ENCODE data around the gene TRIM2.
"Not testable (repeated sequence)": the region's sequence is repeated elsewhere in the genome, so short reads cannot be mapped to it uniquely, and the experiment has no call there.

The TRIM2 gene

GRCh38 chr4:153204247-153204671, at the start of gene TRIM2:
Gene TRIM2 (plus strand): TSS chr4:153204443. CDS start chr4:153204531, 88 bp downstream.
- no peak for DNase-seq

GRCh38 chr4:153155686-153156085, 48.6 kb upstream of the TRIM2 start:
- no peak for DNase-seq

- DNase-seq: no peak
Observed at GRCh38 chr4:153156263-153156662, 48.0 kb upstream of the TRIM2 start.

DNA sequence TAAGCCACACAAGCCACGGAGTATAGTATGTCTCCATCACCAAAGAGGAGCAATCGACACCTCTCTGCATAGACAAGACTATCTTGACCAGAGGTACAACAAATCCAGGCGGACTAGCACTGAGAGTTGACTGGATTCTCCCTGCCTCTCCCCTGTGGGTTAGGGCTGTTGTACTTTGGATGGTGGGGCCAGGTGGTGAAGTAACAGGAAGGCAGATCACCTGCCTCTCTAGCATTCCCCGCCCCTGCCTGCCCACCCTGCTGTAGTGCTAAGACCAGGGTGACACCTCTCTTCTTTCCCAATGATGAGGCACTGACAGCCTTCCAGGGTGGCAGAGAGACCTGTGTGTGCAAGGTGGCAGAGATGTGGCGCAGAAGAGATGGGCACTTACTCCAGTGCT, 47.5 kb upstream of the TRIM2 start:
- no peak for DNase-seq

DNA sequence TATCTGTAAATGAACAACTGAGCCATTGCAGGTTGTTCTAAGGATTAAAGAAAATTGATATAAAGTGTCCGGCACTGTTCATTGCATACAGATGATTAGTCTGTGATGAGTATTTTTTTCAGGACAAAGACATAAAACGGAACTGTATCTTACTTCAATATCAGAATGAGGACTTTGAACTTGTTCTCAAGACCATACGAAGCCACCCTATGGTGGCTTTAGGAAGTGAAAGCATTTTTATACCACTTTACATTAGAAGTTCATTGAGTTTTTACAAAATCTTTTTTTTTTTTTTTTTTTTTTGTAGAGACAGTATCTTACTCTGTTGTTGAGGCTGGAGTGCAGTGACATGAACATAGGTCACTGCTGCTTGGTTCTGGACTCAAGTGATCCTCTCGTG, 45.2 kb upstream of the TRIM2 start:
- no peak for DNase-seq

GRCh38 chr4:153159728-153160221, 44.5 kb upstream of the TRIM2 start:
- no peak for DNase-seq

GRCh38 chr4:153160821-153161220, 43.4 kb upstream of the TRIM2 start:
- no peak for DNase-seq

DNA sequence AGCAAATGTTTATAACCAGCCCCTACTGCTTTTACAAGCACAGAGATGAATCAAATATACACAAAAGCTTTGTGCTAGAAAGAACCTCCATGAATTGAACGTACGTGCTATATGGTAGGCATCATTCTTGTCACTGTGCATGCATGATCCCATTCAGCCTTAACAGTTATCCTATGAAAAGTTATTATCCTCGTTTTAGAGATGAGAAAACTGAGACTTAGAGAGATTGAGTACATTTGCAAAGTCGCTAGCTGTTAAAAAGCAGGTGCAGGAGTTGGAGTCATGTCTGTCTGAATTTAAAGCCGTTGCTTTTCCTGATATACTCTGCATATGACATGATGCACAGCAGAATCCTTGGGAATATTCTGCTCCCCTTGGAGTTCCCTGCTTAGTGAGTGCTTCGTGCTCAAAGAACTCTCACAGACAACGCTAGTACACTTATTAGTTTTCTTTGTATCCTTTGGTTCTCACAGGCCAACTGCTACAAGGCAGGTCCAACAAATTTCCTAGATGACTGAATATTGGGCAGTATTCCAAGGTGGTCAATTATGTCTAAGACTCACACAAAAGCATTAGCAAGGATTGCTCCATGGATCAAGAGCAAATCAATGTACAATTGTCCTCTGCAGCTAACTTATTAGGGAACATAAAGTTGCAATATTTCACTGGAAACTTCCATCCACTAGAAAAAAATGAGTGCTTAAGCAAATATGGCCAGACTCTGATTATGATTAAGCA, 42.8 kb upstream of the TRIM2 start:
- no peak for DNase-seq

DNA sequence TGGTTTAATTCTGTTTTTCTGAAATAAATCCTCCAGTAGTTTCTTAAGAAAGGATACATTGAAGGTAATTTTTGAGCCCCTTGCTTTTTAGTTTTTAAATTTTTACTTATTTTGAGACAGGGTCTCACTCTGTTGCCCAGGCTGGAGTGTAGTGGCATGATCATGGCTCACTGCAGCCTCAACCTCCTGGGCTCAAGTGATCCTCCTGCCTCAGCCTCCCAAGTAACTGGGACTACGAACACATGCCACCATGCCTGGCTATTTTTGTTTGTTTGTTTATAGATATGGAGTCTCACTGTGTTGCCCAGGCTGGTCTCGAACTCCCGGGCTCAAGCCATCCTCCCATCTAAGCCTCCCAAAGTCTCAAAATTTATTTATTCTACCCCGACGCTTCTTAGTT, 39.0 kb upstream of the TRIM2 start:
- not testable (repeated sequence) for DNase-seq

DNA sequence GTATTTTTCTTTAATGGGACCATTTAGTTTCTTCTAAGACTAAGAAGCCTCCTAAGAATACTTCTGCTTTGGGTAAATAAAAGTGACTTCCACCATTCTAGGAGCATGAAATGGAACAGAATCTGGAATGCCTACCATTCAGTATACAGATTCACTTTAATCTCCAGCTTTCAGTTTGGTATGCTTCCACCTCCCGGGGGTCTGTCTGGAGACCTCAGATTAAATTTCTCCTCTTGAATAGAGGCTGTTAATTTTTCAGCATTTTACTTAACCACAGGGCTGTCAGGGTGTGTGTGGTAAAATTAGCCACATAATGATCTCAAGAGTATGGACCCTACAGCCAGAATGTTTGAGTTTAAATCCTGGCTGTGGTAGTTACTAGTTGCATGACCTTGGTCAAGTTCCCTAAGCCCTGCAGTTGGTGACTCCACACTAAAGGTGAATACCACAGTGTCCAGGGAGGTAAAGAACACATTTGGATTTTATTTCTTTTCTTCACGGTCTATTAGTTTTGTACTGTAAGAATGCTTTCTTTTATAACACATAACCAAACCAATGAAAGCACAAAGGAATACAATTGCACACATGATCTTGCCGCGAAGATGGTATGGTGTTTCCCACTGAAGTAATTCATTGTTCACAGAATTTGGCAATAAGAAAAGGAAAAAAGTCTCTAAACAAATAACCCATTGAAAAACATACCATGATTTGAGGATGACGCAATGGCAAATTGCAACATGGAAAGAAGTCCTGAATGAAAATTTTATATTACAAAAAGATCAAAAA, 37.3 kb upstream of the TRIM2 start:
- DNase-seq: no peak

DNA sequence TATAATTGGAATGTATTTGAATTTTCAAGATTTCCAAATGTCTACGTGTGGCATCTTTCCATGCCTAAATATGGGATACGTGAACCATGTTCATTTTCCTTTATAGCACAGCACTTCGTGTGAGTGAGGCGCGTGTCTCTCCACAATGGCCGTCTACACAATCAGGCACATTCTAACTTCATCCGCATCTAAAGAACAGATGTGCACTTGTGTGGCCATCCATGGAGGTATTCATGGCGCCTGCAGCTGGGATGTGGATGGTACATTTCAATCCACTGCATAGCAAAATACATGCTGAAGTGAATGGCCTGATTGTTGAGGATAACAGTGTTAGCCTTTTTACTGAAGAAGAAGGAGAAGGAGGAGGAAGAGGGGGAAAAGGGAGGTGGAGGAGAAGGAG, 34.5 kb upstream of the TRIM2 start:
- DNase-seq: no peak

GRCh38 chr4:153170407-153170806, 33.8 kb upstream of the TRIM2 start:
- DNase-seq: no peak

DNA sequence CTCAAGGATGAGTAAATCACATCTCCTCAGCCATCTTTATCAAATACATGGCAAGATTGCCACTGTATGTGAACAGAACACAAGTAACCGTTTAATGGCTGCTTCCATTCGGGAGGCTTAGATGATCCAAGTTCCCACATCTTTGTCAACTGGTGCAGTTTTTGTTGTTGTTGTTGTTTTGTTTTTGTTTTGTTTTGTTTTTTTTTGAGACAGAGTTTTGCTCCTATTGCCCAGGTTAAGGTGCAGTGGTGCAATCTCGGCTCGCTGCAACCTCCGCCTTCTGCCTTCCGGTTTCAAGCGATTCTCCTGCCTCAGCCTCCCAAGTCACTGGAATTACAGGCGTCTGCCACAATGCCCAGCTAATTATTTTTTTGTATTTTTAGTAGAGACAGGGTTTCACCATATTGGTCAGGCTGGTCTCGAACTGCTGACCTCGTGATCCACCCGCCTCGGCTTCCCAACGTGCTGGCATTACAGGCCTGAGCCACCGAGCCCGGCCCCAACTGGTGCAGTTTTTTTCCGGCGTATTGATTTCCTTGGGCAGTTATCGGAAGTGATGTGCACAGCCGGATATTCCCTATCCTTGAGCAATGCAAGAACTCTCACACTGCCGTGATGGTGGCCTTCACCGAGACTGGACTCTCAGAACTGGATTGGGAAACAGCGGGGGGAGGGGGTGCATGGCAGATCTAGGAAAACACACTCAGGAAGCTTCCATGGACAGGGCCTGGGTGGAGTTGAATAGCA, 29.2 kb upstream of the TRIM2 start:
- DNase-seq: no peak

- DNase-seq: no peak
Observed at GRCh38 chr4:153176938-153177337, 27.3 kb upstream of the TRIM2 start.

- DNase-seq: no peak
Observed at GRCh38 chr4:153177841-153178240, 26.4 kb upstream of the TRIM2 start.

GRCh38 chr4:153179100-153179499, 25.1 kb upstream of the TRIM2 start:
- DNase-seq: no peak

DNA sequence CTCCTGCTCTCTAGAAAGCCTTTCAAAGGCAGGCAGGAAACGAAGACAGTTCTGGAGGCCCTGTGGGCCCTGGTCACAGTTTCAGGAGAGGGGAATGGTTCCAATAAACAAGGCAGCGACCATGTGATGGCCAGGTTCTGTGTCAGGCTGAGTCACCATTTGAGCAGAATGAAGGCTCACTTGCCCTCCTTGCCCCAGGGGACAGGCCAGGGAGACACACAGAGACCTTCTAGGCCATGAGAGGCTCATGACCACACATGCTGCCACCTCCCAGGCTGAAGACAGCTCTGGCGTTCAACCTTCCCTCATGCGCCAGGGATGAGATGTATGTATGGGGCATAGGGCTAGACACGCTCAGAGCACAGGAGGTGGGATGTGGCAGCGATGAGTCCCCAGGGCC, 22.9 kb upstream of the TRIM2 start:
- DNase-seq: no peak

DNA sequence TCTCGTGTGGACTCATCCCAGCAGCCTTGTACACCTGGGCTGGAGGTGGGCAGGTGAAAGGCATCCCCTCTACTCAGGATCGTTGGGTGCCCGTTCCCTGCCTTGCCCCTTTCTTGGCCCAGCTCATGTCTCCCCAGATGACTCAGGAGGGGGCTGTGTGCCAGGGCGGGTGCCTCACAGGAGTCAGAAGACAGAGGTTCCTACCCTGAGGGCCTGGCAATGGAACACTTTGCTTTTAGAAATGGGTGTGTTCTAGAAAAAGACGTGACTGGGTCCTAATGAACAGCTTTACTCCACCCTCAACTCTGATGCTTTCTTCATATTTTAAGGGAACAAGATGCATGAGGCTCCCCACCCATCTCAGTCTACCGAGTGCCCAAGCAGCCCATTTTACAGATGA, 22.5 kb upstream of the TRIM2 start:
- DNase-seq: no peak

- DNase-seq: no peak
Observed at GRCh38 chr4:153183146-153183545, 21.1 kb upstream of the TRIM2 start.

- no peak for DNase-seq
Observed at GRCh38 chr4:153185331-153185852, 18.9 kb upstream of the TRIM2 start.

- DNase-seq: no peak
Observed at GRCh38 chr4:153186046-153186728, 18.1 kb upstream of the TRIM2 start.

GRCh38 chr4:153189016-153189801, 15.0 kb upstream of the TRIM2 start:
- no peak for DNase-seq

Measured in activated CD4-positive, alpha-beta T cell treated with anti-CD3 and anti-CD28 coated beads for 1 hour (primary cell).